Lung (tissue), 16 donors: Measurements from ENCODE around the gene RGSL1. TPM values are rescaled to one million over a fixed set of nuclear protein-coding genes. Genes with fewer than 3 reads are reported as not detected.

Experiments used
- ATAC-seq: fragments of 200-7000 bp; cut with Tn5 transposase; one replicate; pipeline ENCODE4 v1.9.1; 2020; ENCODE audit warnings: moderate number of reproducible peaks; ENCODE audit not compliant: insufficient read depth, low FRiP score
- DNase-seq, 3 donors: peaks; one replicate each; pipeline ENCODE4 v3.0.0-alpha.2; 2013 to 2017
- H3K27ac ChIP-seq, 2 donors: one replicate each; pipeline ENCODE4 v1.5.1; 2013; ENCODE audit warnings: mild to moderate bottlenecking in 2 of 2, moderate library complexity in 2 of 2, control low read depth in 1 of 2, inconsistent platforms in 1 of 2, low read depth in 1 of 2, low read length in 1 of 2
- H3K27me3 ChIP-seq, 3 donors: one replicate each; pipeline ENCODE4 v1.5.1; 2013; ENCODE audit warnings: low read length in 2 of 3; ENCODE audit not compliant: control insufficient read depth in 3 of 3, insufficient read depth in 3 of 3
- H3K36me3 ChIP-seq, 4 donors: one replicate each; pipeline ENCODE4 v1.5.1; 2013; ENCODE audit warnings: low read length in 4 of 4, mild to moderate bottlenecking in 1 of 4, moderate library complexity in 1 of 4; ENCODE audit not compliant: control insufficient read depth in 4 of 4, insufficient read depth in 4 of 4
- H3K4me1 ChIP-seq, 5 donors: one replicate each; pipeline ENCODE4 v1.5.1; 2013; ENCODE audit warnings: low read length in 5 of 5, mild to moderate bottlenecking in 2 of 5, moderate library complexity in 1 of 5; ENCODE audit not compliant: control insufficient read depth in 5 of 5, insufficient read depth in 5 of 5
- H3K4me3 ChIP-seq: one replicate; pipeline ENCODE4 v1.5.1; 2013; ENCODE audit warnings: mild to moderate bottlenecking, control low read depth, moderate library complexity
- H3K9ac ChIP-seq, 2 donors: one replicate each; pipeline ENCODE4 v1.5.1; 2013; ENCODE audit warnings: low read length in 2 of 2, control low read depth in 1 of 2; ENCODE audit not compliant: insufficient read depth in 1 of 2
- H3K9me3 ChIP-seq, 4 donors: one replicate each; pipeline ENCODE4 v1.5.1; 2013; ENCODE audit warnings: low read length in 3 of 4, mild to moderate bottlenecking in 1 of 4, moderate library complexity in 1 of 4; ENCODE audit not compliant: control insufficient read depth in 4 of 4, insufficient read depth in 3 of 4
- CTCF ChIP-seq: IDR thresholded peaks from 2 replicates; pipeline ENCODE4 v1.5.1; 2012; ENCODE audit warnings: mild to moderate bottlenecking; ENCODE audit errors: control extremely low read depth, extremely low read depth
- WGBS, 2 donors: extraction: QIAGEN DNeasy Blood & Tissue Kit; methylation state at CpG; one replicate each; pipeline ENCODE4 v1.1.7; 2013; 5-methylcytosine and 5-hydroxymethylcytosine counted together
- long read RNA-seq, 5 donors: transcript quantifications; one replicate each; lab custom pipeline, GENCODE V29; 2026
- polyA plus RNA-seq, 2 donors: library from polyadenylated mRNA; stranded (reverse); fragments of 200-250 nt; gene quantifications; one replicate each; pipeline ENCODE4 v1.2.1, GENCODE V29; 2013
- total RNA-seq, 2 donors: library from RNA; depleted of rRNA in 1 of 2; stranded (reverse); fragments of >200 nt in 1 of 2; gene quantifications; one replicate each; pipeline ENCODE4 v1.2.1, GENCODE V29; 2014 to 2021
- donor health status: control.
- donor health status: control.
- donor health status: Bipolar disorder and iron deficiency.
- donor health status: healthy.
- donor health status: DM: yes; HTN: yes; CAD: no.

RGSL1 gene
- total RNA-seq (not detected), polyA plus RNA-seq (under 1 TPM in 1 of 2 donors, not detected in 1; 0.13 TPM)
- long read RNA-seq, donor 1 = 0 reads
- long read RNA-seq, donor 2 = 0 reads
- long read RNA-seq, donor 3 = 0 reads
- long read RNA-seq, donor 4 = 0 reads
- long read RNA-seq, donor 5 = 0 reads

DNA sequence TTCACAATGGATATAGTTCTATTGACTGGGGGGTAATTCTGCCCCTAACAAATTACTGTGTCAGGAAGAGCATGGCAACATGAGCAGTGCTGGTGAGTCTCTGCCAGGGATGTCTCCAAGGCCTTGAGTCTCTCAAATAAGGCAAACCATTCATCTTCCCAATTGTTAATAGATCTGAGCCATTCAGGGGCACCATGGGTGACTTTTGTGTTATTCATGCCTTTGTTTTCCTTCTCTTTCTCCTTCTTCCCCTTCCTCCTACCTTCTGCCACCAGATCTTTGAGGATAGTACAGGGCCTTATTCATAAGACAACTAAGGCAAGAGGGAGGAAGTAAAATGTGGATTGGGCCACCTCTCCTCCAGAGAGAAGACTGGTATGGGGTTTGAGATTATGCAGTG, at the start of gene RGSL1:
TSS of gene RGSL1 (plus strand) at position 60 of the 400 bp plus-strand sequence. CDS start at position 80, 20 bp downstream.
- DNase-seq = no peak
- Histone ChIP-seq H3K4me3 (no peak within 1 kb of the TSS), H3K4me1 (no peaks in the 10 kb centered on the region), H3K9me3 (no peaks in the 10 kb centered on the region), H3K9ac (no peak within 1 kb of the TSS), H3K27ac (no peak within 1 kb of the TSS), H3K27me3 (no peaks in the 10 kb centered on the region), H3K36me3 (no peaks in the 10 kb centered on the region)
- no peak for TF ChIP-seq CTCF
- no peak for ATAC-seq

DNA sequence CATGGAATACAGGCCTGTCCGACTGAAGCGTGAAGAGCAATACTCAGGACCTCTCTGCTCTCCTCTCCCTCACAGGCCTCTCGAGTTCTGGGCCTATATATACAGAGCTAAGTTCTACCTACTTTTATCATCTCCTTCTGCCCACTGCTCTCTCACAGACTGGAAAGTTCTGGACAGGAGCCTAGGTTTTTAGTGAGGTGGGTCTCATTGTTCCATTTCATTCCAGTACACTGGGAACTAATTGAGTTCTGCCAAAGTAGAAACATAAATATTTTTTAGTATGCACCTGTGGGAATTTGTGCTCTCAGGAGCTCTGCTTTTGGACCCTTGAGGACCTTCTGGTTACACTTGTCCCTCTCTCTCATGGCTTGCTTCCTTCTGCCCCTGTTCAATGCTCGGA, 49.4 kb upstream of the RGSL1 start, which contains the start of gene TEDDM1:
TSS of gene TEDDM1 (minus strand) at position 101 of the 400 bp plus-strand sequence. CDS start 182 bp downstream, outside the sequence.
- no peak within 1 kb of the TSS for H3K4me3 ChIP-seq
- ATAC-seq (no peak), DNase-seq (no peak)
- H3K4me1 ChIP-seq = peaks cover 0 to 23% (median 3%) of the 10 kb centered on the region in 5 donors
- H3K27me3 ChIP-seq = no peaks in the 10 kb centered on the region
- WGBS, 2 donors = 95 to 97% methylated on average over 4 of the region's 4 CpGs
- H3K27ac ChIP-seq = no peak within 1 kb of the TSS
- H3K36me3 ChIP-seq = no peaks in the 10 kb centered on the region
- no peak for TF ChIP-seq CTCF
- peaks cover 0 to 1% (median 0%) of the 10 kb centered on the region in 4 donors for H3K9me3 ChIP-seq
- no peak within 1 kb of the TSS for H3K9ac ChIP-seq

DNA sequence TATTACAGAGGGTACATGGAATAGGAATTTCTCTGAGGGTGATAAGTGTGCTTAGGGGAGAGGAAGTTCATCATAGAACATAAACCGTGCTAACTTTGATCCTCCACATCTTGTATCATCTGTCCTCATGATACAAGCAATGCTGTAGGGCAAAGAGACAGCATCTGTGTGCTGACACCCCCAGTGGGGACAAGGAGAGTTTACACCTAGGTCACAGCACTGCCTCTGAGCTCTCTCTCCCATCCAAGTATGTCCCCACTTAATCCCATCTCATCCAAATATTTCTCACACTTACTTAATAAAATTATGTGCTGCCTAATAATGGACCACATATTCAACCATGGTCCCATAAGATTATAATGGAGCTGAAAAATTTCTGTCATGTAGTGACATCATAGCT, 45.2 kb upstream of the RGSL1 start:
- no peak overlapping the region for H3K9ac ChIP-seq
- DNase-seq (no peak), ATAC-seq (no peak)
- peaks cover 0 to 10% (median 0%) of the 10 kb centered on the region in 5 donors for H3K4me1 ChIP-seq
- H3K27ac ChIP-seq = no peak overlapping the region
- H3K4me3 ChIP-seq = no peak overlapping the region
- H3K27me3 ChIP-seq = no peaks in the 10 kb centered on the region
- TF ChIP-seq CTCF = no peak
- H3K9me3 ChIP-seq = peaks cover 0 to 3% (median 0%) of the 10 kb centered on the region in 4 donors
- no peaks in the 10 kb centered on the region for H3K36me3 ChIP-seq
- WGBS, 2 donors = 49 to 87% methylated on average over 1 of the region's 1 CpG

GRCh38 chr1:182405578-182405977, 44.4 kb upstream of the RGSL1 start:
- 92 to 97% methylated on average over 1 of the region's 1 CpG for WGBS, 2 donors

More at GRCh38 chr1:182405578-182405977, 44.4 kb upstream of the RGSL1 start:
- Histone ChIP-seq H3K36me3 (no peaks in the 10 kb centered on the region), H3K9me3 (peaks cover 0 to 3% (median 0%) of the 10 kb centered on the region in 4 donors), H3K4me1 (peaks cover 0 to 10% (median 0%) of the 10 kb centered on the region in 5 donors), H3K27me3 (no peaks in the 10 kb centered on the region), H3K9ac (no peak overlapping the region), H3K4me3 (no peak overlapping the region), H3K27ac (no peak overlapping the region)
- ATAC-seq (no peak), DNase-seq (no peak)
- no peak for TF ChIP-seq CTCF
